AML-193 (cell line): ENCODE data around the gene MCAM.

Experiments
- DNase-seq, 2 experiments: peaks; one replicate each; lab custom pipeline; 2025; lab: John Stamatoyannopoulos, UW

Gene MCAM

DNA sequence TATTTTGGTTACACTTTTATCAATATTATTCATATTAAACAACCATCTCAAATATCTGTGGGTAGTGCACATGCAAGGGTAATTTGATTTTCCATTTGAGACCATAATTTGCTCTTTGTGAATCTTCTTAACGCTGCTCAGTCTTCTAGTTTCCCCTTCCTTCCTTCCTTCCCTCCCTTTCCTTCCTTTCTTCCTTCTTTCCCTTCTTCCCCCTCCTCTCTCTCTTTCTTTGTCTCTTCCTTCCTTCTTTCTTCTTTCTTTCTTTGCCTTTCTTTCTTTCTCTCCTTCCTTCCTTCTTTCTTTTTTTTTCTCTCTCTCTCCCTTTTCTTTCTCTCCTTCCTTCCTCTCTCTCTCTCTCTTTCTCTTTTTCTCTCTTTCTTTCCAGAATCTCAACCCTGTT is 13.3 kb upstream of the MCAM start:
- no peak for DNase-seq

DNA sequence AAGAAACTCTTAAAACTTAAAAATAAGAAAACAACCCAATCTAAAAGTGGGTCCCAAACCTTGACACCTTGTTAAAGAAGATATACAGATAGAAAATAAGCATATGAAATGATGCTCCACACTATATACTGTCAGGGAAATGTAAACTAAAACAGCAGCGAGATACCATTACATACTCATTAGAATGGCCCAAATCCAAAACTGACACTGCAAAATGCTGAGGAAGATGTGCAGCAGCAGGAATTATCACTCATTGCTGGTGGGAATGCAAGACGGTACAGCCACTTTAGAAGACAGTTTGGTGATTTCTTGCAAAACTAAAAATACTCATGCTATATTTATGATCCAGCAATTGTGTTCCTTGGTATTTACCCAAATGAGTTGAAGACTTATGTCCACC is 12.4 kb upstream of the MCAM start:
- no peak for DNase-seq

GRCh38 chr11:119324189-119324588 is 7.3 kb upstream of the MCAM start:
- no peak for DNase-seq

GRCh38 chr11:119323532-119324033 is 6.7 kb upstream of the MCAM start:
- DNase-seq: peak; percentile 48 to 54

GRCh38 chr11:119322921-119323531 is 6.1 kb upstream of the MCAM start:
- no peak for DNase-seq

GRCh38 chr11:119322360-119322739 is 5.4 kb upstream of the MCAM start:
- DNase-seq: no peak

GRCh38 chr11:119320776-119321524 is 4.0 kb upstream of the MCAM start:
- peak in 1 of 2 experiments; percentile 26 for DNase-seq

GRCh38 chr11:119320240-119320775 is 3.4 kb upstream of the MCAM start:
- no peak for DNase-seq

DNA sequence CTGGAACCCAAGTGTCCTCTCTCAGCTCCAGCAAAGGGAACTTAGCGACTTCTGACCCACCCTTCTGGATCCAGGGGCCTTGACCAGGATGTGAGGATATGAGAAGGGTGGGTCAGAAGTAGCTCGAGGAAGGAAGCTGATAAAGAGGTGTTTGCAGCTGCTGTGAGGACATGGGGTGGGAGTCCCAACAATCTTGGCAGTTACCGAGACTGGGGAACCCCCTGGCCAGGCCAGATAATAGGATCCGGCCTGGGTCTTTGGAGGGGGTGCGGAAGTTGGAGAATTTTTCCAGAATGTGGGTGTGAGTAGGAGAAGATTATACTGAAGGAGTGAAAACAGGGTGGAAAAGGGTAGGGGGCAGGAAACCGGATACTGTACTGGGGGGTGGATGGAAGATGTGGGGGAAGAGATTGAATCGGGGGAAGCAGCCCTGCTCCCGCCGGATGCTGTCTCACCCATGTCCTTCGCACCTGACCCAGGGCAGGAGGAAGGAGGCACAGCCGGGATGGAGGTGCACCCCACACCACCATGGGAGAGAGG is 2.8 kb upstream of the MCAM start:
- no peak for DNase-seq

GRCh38 chr11:119319136-119319699 is 2.3 kb upstream of the MCAM start:
- no peak for DNase-seq

GRCh38 chr11:119318240-119319135 is 1.6 kb upstream of the MCAM start:
- no peak for DNase-seq

DNA sequence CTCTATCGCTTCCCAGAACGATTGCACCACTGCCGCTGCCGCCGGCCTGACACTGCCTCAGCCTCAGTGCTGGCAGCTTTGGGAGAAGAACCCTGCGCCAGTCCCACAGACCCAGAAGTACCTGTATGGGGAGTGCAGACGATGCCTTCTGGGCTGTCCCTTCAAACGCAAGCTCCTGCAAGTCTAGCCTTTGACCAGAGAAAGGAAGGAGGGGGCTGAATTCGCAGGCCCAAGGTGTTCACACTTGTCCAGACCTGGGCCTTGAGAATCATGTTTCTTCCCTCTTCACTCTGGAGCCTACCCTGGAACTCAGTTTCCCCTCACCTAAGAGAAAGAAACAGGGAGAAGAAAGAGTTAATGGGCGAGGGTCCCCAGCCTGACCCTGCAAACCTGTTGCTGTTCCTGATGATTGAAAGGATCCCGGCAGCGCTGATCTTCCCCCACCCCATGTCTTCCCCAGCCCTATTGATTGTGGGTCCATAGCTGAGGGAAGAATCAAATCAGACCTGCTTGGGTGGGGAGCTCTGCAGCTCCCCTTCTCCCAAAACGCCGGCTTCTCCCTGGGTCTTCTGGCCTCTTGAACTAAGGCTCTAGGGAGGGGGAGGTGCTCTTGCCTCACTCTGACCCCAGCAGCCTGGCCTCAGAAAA is 786 bp upstream of the MCAM start:
- DNase-seq: no peak

- DNase-seq: no peak
These were observed 758 bp downstream of the MCAM start for GRCh38 chr11:119316016-119316728.

- DNase-seq: no peak
These were observed 1.6 kb downstream of the MCAM start for GRCh38 chr11:119315131-119316015.

DNA sequence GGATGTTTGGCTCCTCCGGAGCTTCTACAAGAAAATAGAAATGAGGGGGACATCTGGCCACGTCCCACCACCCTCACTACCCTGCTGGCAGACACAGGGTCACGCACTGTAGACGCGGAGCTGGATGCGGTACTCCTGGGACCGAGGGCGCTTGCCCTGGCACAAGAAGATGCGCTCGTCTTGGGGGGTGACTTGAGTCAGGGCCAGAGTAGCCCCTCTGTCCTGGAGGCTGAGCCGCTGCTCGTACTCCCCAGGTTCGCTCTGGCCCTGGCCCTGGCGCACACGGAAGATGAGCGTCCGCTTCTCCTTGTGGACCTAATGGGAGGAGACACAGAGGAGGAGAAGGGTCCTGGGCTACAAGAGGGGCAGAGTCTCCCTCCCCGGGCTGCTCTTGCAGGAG is 2.2 kb downstream of the MCAM start:
- no peak for DNase-seq

GRCh38 chr11:119310682-119311052 is 6.3 kb downstream of the MCAM start:
- DNase-seq: no peak

DNA sequence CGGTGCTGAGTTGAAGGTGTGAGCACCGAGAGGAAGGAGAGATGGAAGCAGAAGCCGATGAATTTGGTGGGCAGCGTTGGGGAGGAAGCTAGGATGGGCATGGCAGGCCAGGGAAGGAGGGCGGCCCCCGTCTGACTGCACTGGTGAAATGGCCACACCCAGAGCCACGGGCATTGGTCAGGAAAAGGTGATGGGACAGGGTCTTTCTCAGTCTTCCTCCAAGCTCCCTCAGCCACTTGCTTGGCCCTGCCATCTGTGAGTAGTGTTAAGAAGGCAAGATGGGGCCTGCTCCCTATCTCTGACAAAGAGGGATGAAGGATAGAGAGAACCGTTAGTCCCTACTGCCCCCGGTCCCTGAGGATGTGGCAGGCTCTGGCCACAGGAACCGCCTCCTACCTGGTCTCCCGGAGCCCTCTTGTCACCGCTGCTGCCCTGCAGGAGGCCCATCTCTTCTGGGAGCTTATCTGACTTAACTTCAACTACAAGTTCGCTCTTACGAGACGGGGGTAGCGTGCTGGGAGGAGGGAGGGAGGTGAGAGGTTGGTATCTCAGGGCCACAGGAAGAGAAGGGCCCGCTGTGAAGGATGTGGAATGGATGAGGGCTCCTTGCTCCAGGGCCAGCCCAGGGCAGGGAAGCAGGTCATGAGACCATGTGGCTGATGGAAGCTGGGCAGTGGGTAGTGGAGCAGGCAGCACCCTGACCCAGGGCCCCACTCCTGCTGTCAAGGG is 6.8 kb downstream of the MCAM start:
- no peak for DNase-seq

GRCh38 chr11:119309411-119309810 is 7.5 kb downstream of the MCAM start:
- no peak for DNase-seq

DNA sequence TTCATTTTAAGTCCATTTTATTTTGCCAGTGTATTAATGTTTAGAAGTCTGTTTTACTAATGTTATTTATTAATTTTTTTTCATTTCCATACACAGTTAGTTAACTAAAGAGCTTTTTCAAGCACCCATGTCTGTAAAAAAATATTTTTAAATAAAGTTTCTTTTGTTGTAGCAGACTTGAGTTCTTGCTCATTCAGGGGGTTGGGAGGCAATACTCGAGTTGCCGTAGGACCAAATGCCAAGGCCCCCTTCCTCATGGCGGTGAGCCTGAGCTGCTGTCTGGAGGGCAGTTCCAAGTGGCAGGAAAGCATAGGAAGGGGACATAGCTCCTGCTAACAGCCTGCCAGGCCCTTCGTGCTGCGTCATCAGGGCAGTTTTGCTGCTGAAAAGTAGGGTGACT is 9.0 kb downstream of the MCAM start:
- DNase-seq: no peak
